Measurements from ENCODE around the gene TBC1D3I.
"Not testable (repeated sequence)": the region's sequence is repeated elsewhere in the genome, so short reads cannot be mapped to it uniquely, and the experiment has no call there.

DNA sequence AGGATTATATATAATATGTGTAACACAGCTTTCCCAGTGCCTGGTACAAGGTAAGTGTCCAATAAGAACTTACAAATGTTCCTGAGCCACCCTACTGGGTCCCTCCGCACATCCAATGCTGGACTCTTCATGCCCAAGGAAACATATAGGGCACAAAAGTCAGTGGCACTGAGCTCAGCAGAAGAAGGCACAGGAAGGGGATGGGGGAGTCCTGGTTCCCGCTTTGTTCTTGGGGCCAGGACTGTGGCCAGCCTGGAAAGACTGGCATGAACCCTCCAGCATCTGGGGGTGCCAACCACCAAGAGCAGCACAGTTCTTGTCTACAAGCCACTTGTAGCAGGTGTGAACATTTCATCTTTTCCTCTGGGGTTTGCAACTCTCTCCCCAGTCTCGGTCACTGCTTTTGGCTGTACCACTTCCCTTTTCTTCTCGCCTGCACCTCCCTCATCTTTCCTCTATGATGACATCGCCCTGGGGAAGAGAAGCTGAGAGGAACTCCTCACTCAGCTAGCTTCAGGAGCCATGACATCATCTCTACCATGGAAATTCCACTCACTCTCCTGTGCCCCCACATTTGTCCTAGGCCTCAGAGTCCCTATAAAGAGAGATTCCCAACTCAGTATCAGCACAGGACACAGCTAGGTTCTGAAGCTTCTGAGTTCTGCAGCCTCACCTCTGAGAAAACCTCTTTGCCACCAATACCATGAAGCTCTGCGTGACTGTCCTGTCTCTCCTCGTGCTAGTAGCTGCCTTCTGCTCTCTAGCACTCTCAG lies 53.7 kb downstream of the TBC1D3I start, which contains the start of gene CCL4L2:
- not testable (repeated sequence) for TF ChIP-seq CTCF (conservative IDR thresholded peaks at IDR 0.05 in 1 of 2, IDR thresholded peaks at IDR 0.05 in 1 of 2; ENCODE audit: extremely low read depth in 1 of 2, insufficient read depth in 1 of 2, low read depth in 1 of 2, low read length in 2 of 2); EZH2 (IDR thresholded peaks at IDR 0.05; ENCODE audit: borderline replicate concordance, low read length)

Measured in mammary epithelial cell (primary cell).